Urinary bladder (tissue), 4 donors: Measurements from ENCODE around the gene ACADM. TPM values are rescaled to one million over a fixed set of nuclear protein-coding genes. Genes with fewer than 3 reads are reported as not detected.
"Not testable (repeated sequence)": the region's sequence is repeated elsewhere in the genome, so short reads cannot be mapped to it uniquely, and the experiment has no call there.

Experiments
- DNase-seq: peaks from one replicate; pipeline ENCODE4 v3.0.0-alpha.2; 2015; ENCODE audit errors: extremely low spot score
- H3K27ac ChIP-seq: one replicate; pipeline ENCODE4 v1.5.1; 2013; ENCODE audit warnings: low read depth, mild to moderate bottlenecking, moderate library complexity
- H3K36me3 ChIP-seq: one replicate; pipeline ENCODE4 v1.6.1; 2013; ENCODE audit warnings: mild to moderate bottlenecking, moderate library complexity; ENCODE audit not compliant: insufficient read depth
- H3K4me1 ChIP-seq: one replicate; pipeline ENCODE4 v1.6.1; 2013; ENCODE audit warnings: mild to moderate bottlenecking, moderate library complexity; ENCODE audit not compliant: insufficient read depth
- H3K4me3 ChIP-seq: one replicate; pipeline ENCODE4 v1.5.1; 2013; ENCODE audit warnings: low read depth, low read length
- WGBS: extraction: QIAGEN DNeasy Blood & Tissue Kit; methylation state at CpG from one replicate; pipeline ENCODE4 v1.1.7; 2013; 5-methylcytosine and 5-hydroxymethylcytosine counted together
- polyA plus RNA-seq: library from polyadenylated mRNA; stranded (reverse); fragments of 200-250 nt; gene quantifications from one replicate; pipeline ENCODE4 v1.2.3, GENCODE V29; 2013
- total RNA-seq: library from RNA; depleted of rRNA; stranded (reverse); fragments of >200 nt; gene quantifications from one replicate; pipeline ENCODE4 v1.2.3, GENCODE V29; 2014
- donor health status: healthy with polysubstance abuse.
- donor health status: healthy.

The ACADM gene
- total and polyA plus RNA-seq, 2 donors = 36.8 to 90.3 TPM

DNA sequence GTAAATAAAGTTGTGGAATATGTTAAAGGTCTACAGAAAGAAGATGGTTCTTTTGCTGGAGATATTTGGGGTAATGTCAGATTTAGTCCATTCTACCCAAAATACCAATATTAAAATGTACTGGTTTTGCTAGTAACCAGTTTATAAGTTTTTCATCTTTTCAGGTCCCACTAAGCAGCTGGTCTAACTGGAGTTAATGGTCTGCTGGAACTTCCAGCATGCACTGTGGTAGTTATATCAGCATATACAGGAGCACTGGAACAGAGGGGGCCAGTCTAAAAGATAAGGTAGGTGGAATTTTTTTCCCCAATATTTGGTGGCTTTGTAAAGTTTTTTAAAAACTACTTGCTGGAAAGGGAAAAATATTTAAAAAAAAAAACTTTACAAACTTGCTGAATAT lies 65.5 kb downstream of the ACADM start:
- Histone ChIP-seq H3K4me1 (no peaks in the 10 kb centered on the region), H3K27ac (no peak overlapping the region), H3K4me3 (no peak overlapping the region), H3K36me3 (no peaks in the 10 kb centered on the region)
- DNase-seq = no peak

DNA sequence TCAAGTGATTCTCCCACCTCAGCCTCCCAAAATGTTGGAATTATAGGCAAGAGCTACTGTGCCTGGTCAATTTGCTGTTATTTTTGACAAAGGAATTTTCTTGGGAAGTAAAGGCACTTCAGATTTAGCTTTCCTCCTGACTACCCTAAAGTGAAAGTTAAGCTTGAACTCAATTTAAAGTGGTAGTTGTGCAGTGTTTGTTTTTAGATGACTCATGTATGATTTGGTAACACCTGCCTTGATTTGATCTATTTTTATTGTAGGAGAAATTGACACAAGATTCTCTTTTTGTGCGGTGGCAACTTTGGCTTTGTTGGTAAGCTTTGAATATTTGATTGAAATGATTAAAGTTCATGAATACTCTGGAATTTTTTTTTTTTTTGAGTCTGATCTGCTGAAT lies 66.5 kb downstream of the ACADM start:
- 86% methylated on average over 1 of the region's 1 CpG for WGBS
- H3K4me3 ChIP-seq = no peak overlapping the region
- H3K36me3 ChIP-seq = no peaks in the 10 kb centered on the region
- no peak overlapping the region for H3K27ac ChIP-seq
- H3K4me1 ChIP-seq = no peaks in the 10 kb centered on the region
- no peak for DNase-seq

DNA sequence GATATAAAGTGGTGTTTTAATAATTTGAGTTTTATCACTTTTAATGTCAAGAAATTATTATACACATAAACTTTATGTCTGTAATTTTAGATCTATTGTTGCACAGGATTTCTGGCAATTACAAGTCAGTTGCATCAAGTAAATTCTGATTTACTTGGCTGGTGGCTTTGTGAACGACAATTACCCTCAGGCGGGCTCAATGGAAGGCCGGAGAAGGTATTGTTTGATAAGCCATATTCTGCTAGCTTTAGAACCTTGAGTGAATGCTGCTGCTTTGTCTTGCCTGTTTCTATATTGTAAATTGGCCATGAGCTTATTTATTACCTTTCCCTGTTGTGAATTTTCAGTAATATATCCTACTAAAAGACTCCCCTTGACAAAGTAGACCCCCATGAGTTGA lies 67.6 kb downstream of the ACADM start:
- no peak overlapping the region for H3K27ac ChIP-seq
- H3K36me3 ChIP-seq = no peaks in the 10 kb centered on the region
- 95% methylated on average over 3 of the region's 3 CpGs for WGBS
- no peak overlapping the region for H3K4me3 ChIP-seq
- no peak for DNase-seq
- H3K4me1 ChIP-seq = no peaks in the 10 kb centered on the region

DNA sequence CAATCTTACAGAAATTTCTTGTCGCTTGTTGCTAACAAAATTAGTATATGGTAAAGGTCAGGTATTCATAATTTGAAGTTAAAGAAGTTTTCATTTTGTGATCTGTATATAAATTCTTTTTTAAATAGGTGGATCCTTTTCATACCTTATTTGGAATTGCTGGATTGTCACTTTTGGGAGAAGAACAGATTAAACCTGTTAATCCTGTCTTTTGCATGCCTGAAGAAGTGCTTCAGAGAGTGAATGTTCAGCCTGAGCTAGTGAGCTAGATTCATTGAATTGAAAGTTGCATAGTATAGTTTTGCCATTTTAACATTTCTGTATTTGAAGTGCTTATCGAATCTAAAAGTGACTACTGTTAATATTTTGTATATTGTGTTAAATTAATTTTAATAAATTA lies 69.9 kb downstream of the ACADM start:
- no peaks in the 10 kb centered on the region for H3K36me3 ChIP-seq
- DNase-seq = no peak
- no peak overlapping the region for H3K27ac ChIP-seq
- no peaks in the 10 kb centered on the region for H3K4me1 ChIP-seq
- WGBS = 97% methylated on average over 2 of the region's 2 CpGs
- H3K4me3 ChIP-seq = no peak overlapping the region

DNA sequence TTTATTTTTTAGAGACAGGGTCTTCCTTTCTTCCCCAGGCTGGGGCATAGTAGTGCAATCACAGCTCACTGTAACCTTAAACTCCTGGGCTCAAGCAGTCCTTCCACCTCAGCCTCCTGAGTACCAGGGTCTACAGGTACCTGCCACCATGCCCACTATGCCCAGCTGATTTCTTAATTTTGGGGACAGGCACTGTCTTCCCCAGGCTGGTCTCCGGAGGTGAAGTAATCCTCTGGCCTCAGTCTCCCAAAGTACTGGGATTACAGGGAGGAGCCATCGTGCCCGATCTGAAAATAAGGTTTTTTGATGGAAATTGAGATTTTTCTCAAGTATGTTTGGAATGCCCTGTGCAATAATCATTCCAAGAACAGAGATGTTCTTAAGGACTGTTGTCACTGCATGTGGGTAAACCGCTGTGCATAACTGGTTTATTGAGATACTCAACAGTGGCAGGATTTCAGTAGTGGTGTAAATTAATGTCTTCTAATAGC lies 71.2 kb downstream of the ACADM start:
- no peak overlapping the region for H3K4me3 ChIP-seq
- DNase-seq = no peak
- H3K4me1 ChIP-seq = no peaks in the 10 kb centered on the region
- H3K36me3 ChIP-seq = no peaks in the 10 kb centered on the region
- H3K27ac ChIP-seq = no peak overlapping the region
- WGBS = 94% methylated on average over 4 of the region's 4 CpGs

DNA sequence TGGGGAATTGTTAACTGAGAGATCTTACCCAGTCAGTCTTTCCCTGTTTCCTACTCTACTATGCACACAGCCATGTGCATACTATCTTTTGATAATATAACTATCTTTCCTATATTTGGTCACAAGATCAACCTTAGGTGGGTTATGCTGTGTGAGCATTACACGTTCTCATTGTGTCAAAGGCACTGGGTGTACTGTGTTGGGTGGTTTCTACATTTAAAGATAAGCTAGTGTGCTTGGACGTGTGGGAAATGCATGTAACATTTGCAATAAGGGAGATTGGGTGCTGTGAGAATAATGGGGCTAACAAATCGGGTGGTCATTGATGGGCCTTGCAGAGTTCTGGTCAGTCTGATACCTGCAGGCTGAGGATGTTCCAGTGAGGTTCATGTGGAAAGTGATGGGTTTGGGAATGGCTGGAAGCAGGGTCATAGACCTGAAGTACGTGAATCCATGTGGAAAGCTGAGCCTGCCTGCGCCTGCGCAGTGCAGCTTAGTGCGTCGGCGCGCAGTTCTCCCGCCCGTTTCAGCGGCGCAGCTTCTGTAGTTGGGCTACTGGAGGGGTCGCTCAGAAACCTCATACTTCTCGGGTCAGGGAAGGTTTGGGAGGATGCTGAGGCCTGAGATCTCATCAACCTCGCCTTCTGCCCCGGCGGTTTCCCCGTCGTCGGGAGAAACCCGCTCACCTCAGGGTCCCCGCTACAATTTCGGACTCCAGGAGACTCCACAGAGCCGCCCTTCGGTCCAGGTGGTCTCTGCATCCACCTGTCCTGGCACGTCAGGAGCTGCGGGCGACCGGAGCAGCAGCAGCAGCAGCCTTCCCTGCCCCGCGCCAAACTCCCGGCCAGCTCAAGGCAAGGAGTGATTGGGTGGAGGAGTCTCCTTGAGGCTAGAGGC lies 72.1 kb downstream of the ACADM start, which contains the start of gene MSH4:
MSH4 (plus strand) TSS at position 507 of the 897 bp plus-strand sequence; CDS start at position 611, 104 bp downstream.
- Histone ChIP-seq H3K36me3 (no peaks in the 10 kb centered on the region), H3K4me3 (no peak within 1 kb of the TSS), H3K27ac (no peak within 1 kb of the TSS), H3K4me1 (no peaks in the 10 kb centered on the region)
- WGBS = 86% methylated on average over 34 of the region's 34 CpGs
- no peak for DNase-seq

DNA sequence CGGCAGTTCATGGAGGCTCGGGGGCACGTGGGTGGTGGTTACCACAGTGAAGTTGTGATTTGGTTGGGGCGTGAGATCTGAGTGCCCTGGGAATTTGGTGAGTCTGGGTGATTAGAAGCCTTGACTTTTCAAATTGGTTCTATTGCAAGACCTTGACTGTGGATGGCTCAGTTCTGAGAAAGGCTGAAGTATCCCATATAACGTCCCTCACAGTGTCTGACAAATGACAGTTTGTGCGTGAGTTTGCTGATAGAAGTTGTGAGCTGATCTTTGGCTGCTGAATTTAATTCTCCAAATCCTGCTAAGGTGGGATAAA lies 72.7 kb downstream of the ACADM start:
- Histone ChIP-seq H3K36me3 (no peaks in the 10 kb centered on the region), H3K27ac (no peak overlapping the region), H3K4me1 (no peaks in the 10 kb centered on the region), H3K4me3 (no peak overlapping the region)
- DNase-seq = no peak
- WGBS = 85% methylated on average over 6 of the region's 6 CpGs

DNA sequence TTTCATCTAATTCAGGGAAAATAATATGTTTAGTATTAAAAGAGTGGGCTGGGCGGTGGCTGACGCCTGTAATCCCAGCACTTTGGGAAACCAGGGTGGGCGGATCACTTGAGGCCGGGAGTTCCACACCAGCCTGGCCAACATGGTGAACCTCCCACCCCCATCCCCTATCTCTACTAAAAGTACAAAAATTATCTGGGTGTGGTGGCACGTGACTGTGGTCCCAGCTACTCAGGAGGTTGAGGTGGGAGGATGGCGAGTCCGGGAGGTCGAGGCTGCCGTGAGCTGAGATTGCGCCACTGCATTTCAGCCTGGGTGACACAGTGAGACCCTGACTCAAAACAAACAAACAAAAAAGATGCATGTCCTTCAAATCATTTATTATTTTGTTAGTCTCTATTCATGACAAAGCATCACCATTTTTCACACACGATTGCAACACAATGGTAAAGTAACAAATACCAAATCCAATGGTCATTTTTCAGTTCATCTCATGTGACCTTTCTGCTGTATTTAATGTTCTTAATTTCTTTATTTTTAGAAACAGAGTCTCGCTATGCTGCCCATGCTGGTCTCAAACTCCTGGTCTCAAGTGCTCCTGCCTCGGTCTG lies 73.2 kb downstream of the ACADM start:
- H3K36me3 ChIP-seq = no peaks in the 10 kb centered on the region
- no peak overlapping the region for H3K4me3 ChIP-seq
- no peaks in the 10 kb centered on the region for H3K4me1 ChIP-seq
- WGBS = 93% methylated on average over 13 of the region's 13 CpGs
- no peak for DNase-seq
- no peak overlapping the region for H3K27ac ChIP-seq

DNA sequence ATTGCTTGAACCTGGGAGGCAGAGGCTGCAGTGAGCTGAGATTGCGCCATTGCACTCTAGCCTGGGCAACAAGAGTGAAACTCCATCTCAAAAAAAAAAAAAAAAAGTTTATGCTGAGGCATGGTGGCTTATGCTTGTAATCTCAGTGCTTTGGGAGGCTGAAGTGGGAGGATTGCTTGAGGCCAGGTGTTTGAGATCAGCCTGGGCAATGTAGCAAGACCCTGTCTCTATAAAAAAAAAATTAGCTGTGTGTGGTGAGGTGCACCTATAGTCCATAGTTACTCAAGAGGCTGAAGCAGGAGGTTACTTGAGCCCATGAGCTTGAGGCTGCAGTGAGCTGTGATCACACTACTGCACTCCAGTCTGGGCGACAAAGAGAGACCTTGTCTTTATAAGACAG lies 77.0 kb downstream of the ACADM start:
- WGBS = 74% methylated on average over 2 of the region's 2 CpGs
- H3K36me3 ChIP-seq, H3K4me3 ChIP-seq, H3K27ac ChIP-seq, DNase-seq, H3K4me1 ChIP-seq: not testable (repeated sequence)

DNA sequence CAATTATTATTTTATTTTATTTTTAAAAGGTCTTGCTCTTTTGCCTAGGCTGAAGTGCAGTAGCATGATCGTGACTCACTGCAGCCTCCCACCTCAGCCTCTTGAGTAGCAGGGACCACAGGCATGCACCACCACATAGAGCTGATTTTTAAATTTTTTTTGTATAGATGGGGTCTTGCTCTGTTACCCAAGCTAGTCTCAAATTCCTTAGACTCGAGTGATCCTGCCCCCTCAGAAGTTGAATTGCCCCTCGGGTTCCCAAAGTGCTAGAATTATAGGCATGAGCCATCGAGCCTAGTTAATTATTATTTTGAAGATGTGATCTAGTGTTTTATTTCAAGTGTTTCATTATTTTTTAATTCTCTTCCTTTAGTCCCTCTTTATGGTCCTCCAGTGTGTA lies 84.4 kb downstream of the ACADM start:
- Histone ChIP-seq H3K4me1 (no peaks in the 10 kb centered on the region), H3K36me3 (no peaks in the 10 kb centered on the region), H3K27ac (no peak overlapping the region), H3K4me3 (no peak overlapping the region)
- no peak for DNase-seq
- 87% methylated on average over 4 of the region's 4 CpGs for WGBS

DNA sequence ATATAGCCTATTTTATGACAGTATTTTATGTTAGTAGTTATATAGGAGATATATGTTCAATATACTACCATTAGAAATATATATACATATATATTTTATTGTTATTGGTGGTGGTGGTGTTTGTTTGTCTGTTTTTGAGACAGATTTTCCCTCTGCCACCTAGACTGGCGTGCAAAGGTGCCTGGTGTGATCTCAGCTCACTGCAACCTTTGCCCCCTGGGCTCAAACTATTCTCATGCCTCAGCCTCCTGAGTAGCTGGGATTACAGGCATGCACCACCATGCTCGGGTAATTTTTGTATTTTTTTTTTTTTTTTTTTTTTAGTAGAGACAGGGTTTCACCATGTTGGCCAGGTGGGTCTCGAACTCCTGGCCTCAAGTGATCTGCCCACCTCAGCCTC lies 85.6 kb downstream of the ACADM start:
- not testable (repeated sequence) for DNase-seq, H3K4me1 ChIP-seq, H3K36me3 ChIP-seq, H3K27ac ChIP-seq, H3K4me3 ChIP-seq
- 94% methylated on average over 3 of the region's 3 CpGs for WGBS

DNA sequence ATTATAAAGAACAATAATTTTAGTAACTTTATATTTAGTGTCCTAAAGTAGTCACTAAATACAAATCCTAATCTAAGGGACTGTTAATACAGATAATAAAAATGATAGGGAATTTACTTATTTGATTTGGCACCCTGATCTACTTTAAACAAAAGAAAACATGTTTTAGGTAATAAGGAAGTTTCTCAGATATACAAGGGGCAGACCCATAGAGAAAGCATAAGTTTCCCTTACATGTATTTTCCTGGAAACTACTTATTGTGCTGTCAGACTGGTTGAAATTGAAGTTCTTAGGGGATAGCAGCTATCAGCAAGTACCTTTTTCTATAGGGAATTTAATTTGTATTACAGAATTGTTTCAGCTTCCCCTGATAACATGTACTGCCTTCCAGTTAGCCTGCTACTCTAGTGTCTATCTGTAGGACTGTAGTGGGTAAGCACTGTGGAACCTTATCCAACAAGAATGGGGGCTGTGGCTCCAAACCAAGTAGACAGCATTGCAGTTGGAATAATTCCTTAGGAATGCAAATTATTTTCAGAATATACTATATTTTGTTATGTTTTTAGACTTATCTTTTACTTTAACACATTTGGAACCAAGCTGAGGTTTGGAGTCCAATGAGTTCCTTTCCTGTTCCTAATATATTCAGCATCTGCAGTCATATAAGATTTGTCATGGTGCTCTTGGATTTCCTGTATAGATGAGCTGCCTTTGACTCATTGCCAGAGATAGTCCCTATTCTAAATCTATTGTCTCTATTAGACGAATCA lies 86.9 kb downstream of the ACADM start:
- Histone ChIP-seq H3K4me1 (no peaks in the 10 kb centered on the region), H3K4me3 (no peak overlapping the region), H3K27ac (no peak overlapping the region), H3K36me3 (no peaks in the 10 kb centered on the region)
- WGBS = 49% methylated on average over 1 of the region's 1 CpG
- DNase-seq = no peak

DNA sequence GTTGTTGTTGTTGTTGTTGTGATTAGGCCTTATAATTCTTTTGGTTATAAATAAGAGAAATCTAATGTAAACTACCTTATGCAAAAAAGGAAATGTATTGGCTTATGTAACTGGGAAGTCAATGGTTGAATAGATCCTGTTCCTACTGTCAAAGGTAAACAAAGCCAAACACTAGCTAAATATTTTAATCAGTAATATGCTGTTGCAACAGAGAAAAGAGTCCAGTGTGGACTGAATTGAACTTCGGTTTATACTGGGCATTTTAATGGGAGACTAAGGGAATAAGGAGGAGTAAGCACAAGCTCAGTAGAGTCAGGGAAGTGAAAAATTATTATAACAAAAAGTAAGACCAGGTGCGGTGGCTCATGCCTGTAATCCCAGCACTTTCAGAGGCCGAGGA lies 87.6 kb downstream of the ACADM start:
- Histone ChIP-seq H3K4me3 (no peak overlapping the region), H3K27ac (no peak overlapping the region), H3K4me1 (no peaks in the 10 kb centered on the region), H3K36me3 (no peaks in the 10 kb centered on the region)
- no peak for DNase-seq
- 77% methylated on average over 3 of the region's 3 CpGs for WGBS
